HG02852 (cell line): ENCODE measurements around the gene MGRN1.
"Not testable (repeated sequence)": the region's sequence is repeated elsewhere in the genome, so short reads cannot be mapped to it uniquely, and the experiment has no call there.

Experiments used
- ATAC-seq: cut with Tn5 transposase; IDR thresholded peaks from one replicate; pipeline ENCODE4 v1.9.1; 2021; ENCODE audit warnings: mild to moderate bottlenecking, moderate library complexity; ENCODE audit not compliant: unreplicated experiment

Gene MGRN1

DNA sequence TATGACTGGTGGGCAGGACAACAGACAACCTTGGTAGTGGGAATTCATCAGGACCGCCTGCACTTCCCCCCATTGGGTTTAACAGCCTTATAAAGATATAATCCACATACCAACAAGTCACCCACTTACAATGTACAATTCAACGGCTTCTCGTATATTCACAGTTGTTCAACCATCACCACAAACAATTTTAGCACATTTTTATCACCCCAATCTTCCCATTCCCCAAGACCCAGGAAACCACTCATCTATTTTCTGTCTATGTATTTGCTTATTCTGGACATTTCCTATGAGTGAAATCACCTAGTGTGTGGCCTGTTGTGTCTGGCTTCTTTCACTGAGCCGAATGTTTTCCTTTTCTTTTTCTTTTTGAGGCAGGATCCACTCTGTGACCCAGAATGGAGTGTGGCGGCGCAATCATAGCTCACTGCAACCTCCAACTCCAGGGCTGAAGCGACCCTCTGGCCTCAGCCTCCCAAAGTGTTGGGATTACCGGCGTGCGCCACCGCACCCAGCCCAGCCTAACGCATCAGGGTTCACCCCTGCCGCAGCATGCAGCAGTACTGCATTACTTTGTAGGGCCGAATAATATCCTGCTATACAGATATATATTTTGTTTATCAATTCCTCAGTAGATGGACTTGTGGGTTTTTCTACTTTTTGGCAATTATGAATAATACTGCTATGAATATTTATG is 98.6 kb downstream of the MGRN1 start:
- ATAC-seq, result no peak

DNA sequence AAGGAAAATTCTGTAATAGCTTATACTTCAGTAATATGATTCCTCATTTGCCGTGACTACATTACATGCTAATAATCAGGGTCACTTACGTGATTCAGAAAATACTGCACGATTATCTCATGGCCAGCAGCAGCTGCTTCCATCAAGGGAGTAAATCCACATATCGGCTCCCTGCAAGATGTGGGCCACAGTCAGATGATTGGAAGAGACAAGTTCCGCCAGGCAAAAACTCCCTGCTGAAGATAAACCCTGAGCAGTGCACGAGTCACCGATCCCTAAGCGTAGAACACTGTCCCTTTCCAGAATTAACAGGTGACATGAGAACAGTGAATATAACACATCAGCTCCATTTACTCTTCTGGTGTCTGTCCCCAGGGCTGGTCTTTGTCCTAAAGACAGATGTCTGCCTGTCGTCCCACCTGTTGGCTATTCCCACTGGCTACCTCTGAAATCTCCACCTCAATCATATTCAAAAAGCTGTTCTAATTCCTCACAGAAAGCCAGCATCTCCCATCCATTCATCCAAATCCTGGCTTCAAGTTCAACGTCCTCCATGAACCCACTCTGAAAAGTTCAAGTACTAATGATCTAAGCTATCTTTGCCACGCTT is 100.1 kb downstream of the MGRN1 start:
- ATAC-seq, result no peak

DNA sequence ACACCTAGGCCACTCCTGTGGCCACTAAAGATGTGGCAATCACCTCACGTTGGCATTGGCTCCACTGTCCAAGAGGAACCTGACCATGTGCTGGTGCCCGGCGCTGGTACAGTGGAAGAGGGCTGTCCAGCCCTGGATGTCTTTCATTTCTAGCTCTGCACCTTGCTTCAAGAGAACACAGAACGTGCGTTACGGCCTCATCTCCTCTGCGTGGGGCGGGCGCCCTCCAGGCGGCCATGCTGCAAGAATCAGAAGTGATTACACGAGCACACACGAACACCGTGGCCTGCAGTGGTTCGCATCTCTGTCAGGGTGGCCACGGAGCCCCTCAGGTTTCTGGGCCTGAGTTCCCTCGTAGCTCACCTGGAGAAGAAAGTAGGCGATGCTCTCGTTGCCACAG is 102.0 kb downstream of the MGRN1 start:
- ATAC-seq, result no peak

DNA sequence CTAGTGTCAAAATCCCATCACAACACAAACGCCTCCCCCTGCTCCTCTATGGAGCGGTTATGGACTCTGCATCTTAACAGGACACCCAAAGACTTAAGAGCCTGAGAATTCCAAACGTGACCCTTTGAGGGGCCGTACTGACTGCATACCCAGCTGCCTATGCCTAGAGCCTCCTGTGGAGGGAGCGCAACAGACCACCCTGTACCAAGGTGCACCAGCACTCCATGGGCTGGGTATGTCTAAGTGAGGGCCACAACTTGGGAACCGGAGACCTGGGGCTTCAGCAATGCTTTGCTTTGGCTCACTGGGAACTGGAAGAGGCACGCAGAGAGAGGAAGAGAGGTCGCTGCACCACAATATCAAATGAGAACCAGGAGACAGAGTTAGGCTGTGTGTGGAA is 104.0 kb downstream of the MGRN1 start:
- ATAC-seq, result no peak

DNA sequence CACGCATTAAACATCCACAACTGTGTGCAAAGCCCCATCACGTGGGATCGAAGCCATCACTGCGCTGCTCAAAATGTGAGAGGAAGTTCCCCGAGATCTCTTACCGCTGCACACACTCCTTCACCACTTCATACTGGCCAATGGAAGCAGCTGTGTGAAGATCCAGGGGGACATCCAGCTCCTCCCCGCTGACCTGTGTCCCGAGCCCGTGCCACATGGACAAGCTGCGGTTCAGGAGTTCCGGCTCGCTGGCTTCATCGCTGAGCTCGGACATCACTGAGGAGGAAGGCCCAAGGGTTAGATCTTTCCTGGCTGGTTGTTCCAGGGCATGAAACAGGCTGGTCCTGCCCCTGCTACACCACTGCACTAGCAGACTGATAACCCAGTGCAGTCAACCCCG is 105.2 kb downstream of the MGRN1 start:
- no peak for ATAC-seq

DNA sequence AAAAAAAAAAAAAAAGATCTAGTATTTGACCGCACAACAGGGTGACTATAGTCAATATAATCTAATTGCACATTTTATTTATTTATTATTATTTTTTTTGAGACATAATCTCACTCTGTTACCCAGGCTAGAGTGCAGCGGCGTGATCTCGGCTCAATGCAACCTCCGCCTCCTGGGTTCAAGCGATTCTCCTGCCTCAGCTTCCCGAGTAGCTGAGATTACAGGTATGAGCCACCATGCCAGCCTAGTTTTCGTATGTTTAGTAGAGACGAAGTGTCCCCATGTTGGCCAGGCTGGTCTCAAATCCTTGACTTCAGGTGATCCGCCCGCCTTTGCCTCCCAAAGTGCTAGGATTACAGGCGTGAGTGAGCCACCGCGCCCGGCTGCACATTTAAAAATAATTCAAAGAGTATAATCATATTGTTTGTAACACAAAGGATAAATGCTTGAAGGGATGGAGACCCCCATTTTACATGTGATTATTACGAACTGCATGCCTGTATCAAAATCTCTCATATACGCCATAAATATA is 108.7 kb downstream of the MGRN1 start:
- no peak for ATAC-seq

DNA sequence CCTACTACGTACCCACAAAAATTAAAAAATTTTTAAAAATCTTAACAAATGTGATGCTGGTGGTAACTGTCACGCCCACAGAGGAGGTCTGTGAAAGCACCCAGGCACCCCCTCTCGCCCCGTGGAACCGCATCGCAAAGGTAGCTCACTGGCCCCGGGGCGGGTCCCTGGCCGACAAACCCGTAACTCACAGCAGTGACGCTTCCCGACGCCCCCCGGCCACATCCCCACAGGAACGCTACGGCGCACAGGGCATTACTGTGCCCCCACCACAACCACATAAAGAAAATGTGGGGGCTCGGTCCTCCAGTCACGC is 109.1 kb downstream of the MGRN1 start:
- ATAC-seq, result peak; percentile 9

DNA sequence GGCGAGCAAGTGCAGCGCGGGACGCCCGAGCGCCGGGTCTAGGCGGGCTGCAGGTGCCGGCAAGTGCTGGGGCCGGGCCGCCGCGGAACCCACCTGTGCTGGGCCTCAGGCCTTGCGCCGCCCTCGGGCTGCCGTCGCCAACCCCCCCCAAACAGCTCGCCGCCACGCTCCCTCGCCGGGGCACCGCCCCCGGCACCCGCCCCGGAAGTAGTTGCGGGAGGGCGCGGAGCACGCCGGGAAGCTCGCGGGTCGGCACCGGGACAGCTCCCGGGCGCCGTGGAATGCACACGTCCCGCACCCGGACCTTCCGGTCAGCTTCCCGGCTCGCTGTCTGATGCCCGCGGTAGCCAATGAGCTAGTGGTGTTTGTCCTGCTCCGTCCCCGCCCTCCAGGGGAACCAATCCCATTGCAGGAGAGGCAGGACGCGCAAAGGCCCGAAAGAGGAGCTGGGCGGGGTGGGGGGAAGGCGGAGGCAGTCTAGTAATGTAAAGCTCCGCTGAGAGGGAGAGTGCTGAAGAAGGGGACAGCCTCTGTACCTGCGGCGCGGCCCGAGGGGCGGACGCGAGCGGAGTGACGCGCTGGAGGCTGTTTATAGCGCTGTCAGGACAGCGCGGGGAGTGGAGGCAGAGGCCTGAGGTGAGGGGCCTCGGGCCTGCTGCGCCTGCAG is 109.6 kb downstream of the MGRN1 start, which contains the start of the genes ANKS3 and DNAAF8:
TSS of gene ANKS3 (minus strand) at position 209 of the 667 bp plus-strand sequence. CDS start 4,122 bp downstream, outside the sequence.
TSS of gene DNAAF8 (plus strand) at position 475 of the 667 bp plus-strand sequence. CDS start 1,978 bp downstream, outside the sequence.
- peak; percentile 81 for ATAC-seq

DNA sequence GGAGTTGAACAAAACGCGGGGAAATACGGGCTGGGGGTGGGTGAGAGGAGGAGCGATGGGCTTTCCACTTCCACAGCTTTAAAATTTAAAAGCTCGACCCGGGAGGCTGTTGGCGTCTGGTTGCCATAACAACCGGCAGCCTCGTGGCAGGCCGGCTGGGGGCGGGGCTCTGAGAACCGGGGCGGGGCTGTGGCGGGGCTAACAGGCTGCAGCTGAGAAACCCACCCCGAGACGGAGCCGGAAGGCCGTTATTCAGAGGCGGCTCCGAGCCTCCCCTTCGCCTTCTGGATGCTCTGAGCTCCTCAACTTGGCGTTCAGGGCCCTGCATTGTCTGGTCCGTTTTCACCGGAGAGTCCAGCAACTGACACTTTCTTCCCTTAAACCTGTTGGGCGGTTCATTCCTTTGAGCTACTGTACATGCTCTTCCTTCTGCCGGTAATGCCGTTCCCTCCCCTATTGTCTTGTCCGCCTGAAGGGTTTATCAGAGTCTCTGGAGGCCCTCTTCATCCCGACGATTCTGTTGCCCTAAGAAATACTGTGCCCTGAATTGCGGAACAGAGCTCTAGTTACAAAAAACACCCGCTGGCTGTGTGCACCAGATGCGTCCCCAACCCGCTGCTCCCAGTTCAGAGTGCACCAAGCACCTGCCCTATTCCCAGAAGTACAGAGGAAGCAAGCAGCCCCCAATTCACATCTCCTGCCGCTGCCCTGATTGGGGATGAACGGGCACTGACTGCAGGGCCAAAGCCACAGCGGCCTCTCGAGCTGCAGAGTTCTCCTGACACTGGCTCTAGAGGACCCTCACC is 110.3 kb downstream of the MGRN1 start:
- ATAC-seq, result peak; percentile 54

DNA sequence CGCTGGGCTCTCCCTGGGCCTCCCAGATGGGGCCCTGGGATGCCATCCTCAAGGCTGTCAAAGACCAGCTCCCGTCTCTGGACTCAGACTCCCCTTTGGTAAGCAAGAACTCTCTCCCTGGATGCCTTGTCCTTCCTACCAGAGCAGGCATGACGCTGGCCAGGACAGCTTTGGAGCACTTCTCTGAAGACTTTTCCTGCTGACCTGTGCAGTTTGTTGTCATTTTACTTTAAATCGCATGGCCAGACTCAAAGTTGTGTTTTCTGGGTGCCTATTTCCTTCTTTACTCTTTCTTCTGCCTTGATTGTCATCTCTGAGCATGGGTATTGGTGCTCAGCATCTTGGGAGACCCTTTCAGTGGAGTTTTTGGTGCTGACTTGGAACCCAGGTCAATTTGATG is 111.9 kb downstream of the MGRN1 start:
- no peak for ATAC-seq

DNA sequence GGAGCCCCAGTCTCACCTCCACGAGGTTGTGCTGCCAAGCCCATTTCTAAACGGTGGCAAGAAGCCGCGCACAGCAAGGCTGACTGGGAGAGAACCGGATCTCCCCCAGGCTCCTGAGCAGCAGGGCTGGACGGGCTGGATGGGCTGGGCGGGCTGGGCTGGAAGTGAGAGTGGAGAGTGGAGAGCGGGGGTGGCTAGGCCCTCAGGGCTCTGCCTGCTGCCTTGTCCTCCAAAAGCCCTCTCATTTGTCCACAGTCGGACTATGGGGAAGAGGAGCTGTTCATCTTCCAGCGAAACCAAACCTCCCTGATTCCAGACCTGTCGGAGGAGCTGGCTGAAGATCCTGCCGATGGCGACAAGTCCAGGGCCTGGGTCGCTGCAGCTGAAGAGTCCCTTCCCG is 112.9 kb downstream of the MGRN1 start:
- no peak for ATAC-seq

DNA sequence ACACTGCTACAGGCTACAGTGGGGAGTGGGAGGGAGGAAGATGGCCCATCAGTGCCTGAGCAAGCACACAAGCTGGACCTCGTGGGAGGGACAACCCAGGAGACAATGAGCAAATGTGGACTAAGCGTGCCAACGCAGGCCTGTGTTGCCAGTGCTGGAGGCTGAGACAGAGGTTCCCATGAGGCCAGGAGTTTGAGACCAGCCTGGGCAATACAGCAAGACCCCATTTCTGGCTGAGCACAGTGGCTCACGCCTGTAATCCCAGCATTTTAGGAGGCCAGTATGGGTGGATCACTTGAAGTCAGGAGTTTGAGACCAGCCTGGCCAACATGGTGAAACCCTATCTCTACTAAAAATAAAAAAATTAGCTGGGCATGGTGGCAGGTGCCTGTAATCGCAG is 113.7 kb downstream of the MGRN1 start:
- not testable (repeated sequence) for ATAC-seq
